ENCODE results near the gene LAMTOR2. TPM values are rescaled to one million over a fixed set of nuclear protein-coding genes. Genes with fewer than 3 reads are reported as not detected.

LAMTOR2 gene
- total RNA-seq, 2 donors from 2014 or later: 44.2 to 47.5 TPM

DNA sequence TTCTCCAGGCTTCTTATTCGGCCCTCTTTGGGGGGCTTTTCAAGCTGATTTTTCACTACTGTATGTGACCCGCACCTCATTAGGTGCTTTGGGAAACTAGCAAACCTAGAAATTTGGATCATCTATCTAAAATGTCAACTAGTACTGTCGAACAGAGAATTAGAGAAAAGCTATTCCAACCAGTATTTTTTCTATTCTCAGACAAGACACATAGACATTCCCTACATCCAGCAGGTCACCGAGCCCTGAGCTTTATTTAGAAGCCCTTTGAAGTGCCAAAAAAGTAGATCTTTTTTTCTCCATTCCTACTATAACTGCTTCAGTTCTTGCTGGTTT lies 33.5 kb upstream of the LAMTOR2 start:
- DNase-seq: no peak
- no peaks in the 10 kb centered on the region for H3K9me3 ChIP-seq
- peak overlapping the region in 3 of 4 donors; percentile 59 to 86 (median 76) for H3K27ac ChIP-seq
- no peak for TF ChIP-seq POLR2A (IDR thresholded peaks at IDR 0.05)
- no peak for TF ChIP-seq CTCF (IDR thresholded peaks at IDR 0.05)
- intact Hi-C loops (cut with DNase I): no loop called here
- peaks cover 0 to 12% of the 10 kb centered on the region in 2 donors for H3K36me3 ChIP-seq (replicated peaks in 1 of 2; ENCODE audit: insufficient read depth in 1 of 2, low read depth in 2 of 2)
- H3K27me3 ChIP-seq: no peaks in the 10 kb centered on the region
- peak overlapping the region in 1 of 2 donors; percentile 81 for H3K4me3 ChIP-seq
- peaks cover 22% of the 10 kb centered on the region for H3K4me1 ChIP-seq
- ATAC-seq: no peak
- WGBS, 2 donors: 2 to 4% methylated on average over 4 of the region's 4 CpGs

DNA sequence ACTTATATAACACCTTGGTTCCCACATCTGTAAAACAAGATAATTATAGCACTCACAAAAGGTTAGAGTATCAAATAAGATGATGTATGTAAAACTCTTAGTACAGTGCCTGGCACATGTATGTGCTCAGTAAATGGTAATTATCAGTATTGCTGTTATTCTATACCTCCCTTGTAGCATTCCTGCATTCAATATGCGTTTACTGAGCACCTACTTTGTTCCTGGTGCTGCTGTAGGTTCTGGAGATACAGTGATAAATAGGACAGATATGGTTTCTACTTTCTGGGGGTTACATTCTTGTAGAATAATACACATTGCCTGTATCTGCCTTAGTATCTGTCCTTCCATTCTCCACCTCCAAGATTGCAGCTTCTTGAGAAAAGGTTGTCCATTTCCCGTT lies 32.6 kb upstream of the LAMTOR2 start:
- TF ChIP-seq CTCF (IDR thresholded peaks at IDR 0.05): no peak
- Histone ChIP-seq H3K4me1 (peaks cover 23% of the 10 kb centered on the region), H3K27ac (no peak overlapping the region), H3K36me3 (replicated peaks in 1 of 2; ENCODE audit: insufficient read depth in 1 of 2, low read depth in 2 of 2) (peaks cover 0 to 6% of the 10 kb centered on the region in 2 donors), H3K9me3 (no peaks in the 10 kb centered on the region), H3K27me3 (no peaks in the 10 kb centered on the region), H3K4me3 (no peak overlapping the region)
- intact Hi-C loops (cut with DNase I): no loop called here
- 51 to 59% methylated on average over 2 of the region's 2 CpGs for WGBS, 2 donors
- ATAC-seq (no peak), DNase-seq (no peak)

DNA sequence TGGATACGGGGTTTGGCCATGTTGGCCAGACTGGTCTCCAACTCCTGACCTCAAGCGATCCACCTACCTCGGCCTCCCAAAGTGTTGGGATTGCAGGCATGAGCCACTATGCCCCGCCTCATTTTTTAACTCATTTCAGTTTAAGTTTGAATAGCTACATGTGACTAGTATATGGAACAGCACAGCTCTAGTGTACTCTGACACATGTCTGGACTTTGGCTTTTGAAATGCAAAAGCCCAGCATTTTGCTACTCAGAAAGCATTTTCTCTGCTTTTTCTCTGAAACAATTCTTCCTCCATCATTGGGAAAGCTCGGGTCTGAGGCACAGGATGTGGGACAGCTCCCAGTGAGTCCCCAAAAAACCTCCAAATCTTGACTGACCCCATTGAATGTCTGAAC lies 29.8 kb upstream of the LAMTOR2 start:
- WGBS, 2 donors: 67 to 68% methylated on average over 5 of the region's 5 CpGs
- DNase-seq (no peak), ATAC-seq (no peak)
- Histone ChIP-seq H3K9me3 (no peaks in the 10 kb centered on the region), H3K27me3 (no peaks in the 10 kb centered on the region), H3K36me3 (replicated peaks in 1 of 2; ENCODE audit: insufficient read depth in 1 of 2, low read depth in 2 of 2) (no peaks in the 10 kb centered on the region), H3K4me1 (peaks cover 9% of the 10 kb centered on the region), H3K4me3 (no peak overlapping the region), H3K27ac (no peak overlapping the region)
- TF ChIP-seq CTCF (IDR thresholded peaks at IDR 0.05): no peak
- no peak for TF ChIP-seq POLR2A (IDR thresholded peaks at IDR 0.05)
- intact Hi-C loops (cut with DNase I): no loop called here

GRCh38 chr1:156025876-156026275 lies 28.7 kb upstream of the LAMTOR2 start:
- H3K9me3 ChIP-seq: no peaks in the 10 kb centered on the region
- ATAC-seq (peak; percentile 83), DNase-seq (peak; percentile 58 to 72 (median 66))
- peak; percentile 41 to 78 (median 65) for TF ChIP-seq CTCF (IDR thresholded peaks at IDR 0.05)
- no peak for TF ChIP-seq POLR2A (IDR thresholded peaks at IDR 0.05)
- 6 to 19% methylated on average over 3 to 9 of the region's 9 CpGs for WGBS, 2 donors
- H3K27ac ChIP-seq: no peak overlapping the region
- intact Hi-C loops (cut with DNase I): no loop called here
- H3K4me1 ChIP-seq: peaks cover 5% of the 10 kb centered on the region
- no peaks in the 10 kb centered on the region for H3K27me3 ChIP-seq
- no peak overlapping the region for H3K4me3 ChIP-seq
- no peaks in the 10 kb centered on the region for H3K36me3 ChIP-seq (replicated peaks in 1 of 2; ENCODE audit: insufficient read depth in 1 of 2, low read depth in 2 of 2)

DNA sequence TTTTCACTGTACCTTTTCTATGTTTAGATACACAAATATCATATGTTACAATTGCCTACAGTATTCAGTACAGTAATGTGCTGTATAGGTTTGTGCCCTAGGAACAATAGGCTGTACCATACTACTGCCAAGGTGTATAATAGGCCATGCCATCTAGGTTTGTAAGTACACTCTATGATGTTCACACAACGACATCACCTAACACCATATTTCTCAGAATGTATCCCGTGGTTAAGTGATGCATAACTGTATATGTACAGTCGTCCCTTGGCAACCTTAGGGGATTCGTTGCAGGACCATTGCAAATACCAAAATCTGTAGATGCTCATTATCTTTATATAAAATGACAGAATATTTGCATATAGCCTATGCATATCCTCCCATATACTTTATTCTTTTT lies 28.0 kb upstream of the LAMTOR2 start:
- intact Hi-C loops (cut with DNase I): no loop called here
- Histone ChIP-seq H3K9me3 (no peaks in the 10 kb centered on the region), H3K27me3 (no peaks in the 10 kb centered on the region), H3K27ac (no peak overlapping the region), H3K4me1 (peaks cover 5% of the 10 kb centered on the region), H3K36me3 (replicated peaks in 1 of 2; ENCODE audit: insufficient read depth in 1 of 2, low read depth in 2 of 2) (no peaks in the 10 kb centered on the region), H3K4me3 (no peak overlapping the region)
- WGBS, 2 donors: 83 to 84% methylated on average over 4 of the region's 4 CpGs
- ATAC-seq (no peak), DNase-seq (no peak)
- TF ChIP-seq POLR2A (IDR thresholded peaks at IDR 0.05) (no peak), CTCF (IDR thresholded peaks at IDR 0.05) (no peak)
